ENCODE results near the gene XYLT1.

DNA sequence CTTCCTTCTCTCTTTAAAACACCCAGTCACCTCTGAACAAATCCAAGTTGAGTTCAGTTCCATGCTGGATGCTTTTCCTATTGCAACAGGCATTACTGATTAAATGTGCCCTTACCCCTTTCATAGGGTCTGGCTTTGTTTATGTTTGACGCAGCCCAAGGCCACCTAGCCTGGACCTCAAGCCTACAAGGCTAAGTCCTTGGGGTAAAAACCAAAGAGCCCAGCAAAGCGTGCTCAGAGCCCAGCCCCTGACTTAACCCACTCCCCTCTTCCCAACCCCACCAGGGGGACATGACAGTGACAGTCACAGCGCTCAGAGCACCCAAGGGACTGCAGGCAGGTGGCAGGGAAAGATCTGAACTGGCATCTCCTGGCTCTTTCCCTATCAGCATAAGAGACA lies 200.6 kb downstream of the XYLT1 start:
- no peak for TF ChIP-seq EZH2 (IDR thresholded peaks at IDR 0.05; ENCODE audit: low read depth, low read length, severe bottlenecking)
- TF ChIP-seq PHF8 (conservative IDR thresholded peaks at IDR 0.05; ENCODE audit: low read depth, low read length): no peak
- TF ChIP-seq, protein P1, sequence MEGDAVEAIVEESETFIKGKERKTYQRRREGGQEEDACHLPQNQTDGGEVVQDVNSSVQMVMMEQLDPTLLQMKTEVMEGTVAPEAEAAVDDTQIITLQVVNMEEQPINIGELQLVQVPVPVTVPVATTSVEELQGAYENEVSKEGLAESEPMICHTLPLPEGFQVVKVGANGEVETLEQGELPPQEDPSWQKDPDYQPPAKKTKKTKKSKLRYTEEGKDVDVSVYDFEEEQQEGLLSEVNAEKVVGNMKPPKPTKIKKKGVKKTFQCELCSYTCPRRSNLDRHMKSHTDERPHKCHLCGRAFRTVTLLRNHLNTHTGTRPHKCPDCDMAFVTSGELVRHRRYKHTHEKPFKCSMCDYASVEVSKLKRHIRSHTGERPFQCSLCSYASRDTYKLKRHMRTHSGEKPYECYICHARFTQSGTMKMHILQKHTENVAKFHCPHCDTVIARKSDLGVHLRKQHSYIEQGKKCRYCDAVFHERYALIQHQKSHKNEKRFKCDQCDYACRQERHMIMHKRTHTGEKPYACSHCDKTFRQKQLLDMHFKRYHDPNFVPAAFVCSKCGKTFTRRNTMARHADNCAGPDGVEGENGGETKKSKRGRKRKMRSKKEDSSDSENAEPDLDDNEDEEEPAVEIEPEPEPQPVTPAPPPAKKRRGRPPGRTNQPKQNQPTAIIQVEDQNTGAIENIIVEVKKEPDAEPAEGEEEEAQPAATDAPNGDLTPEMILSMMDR (IDR thresholded peaks at IDR 0.05; ENCODE audit: control extremely low read depth in 1 of 3, insufficient read depth in 1 of 3, low read depth in 1 of 3, low read length in 3 of 3): no peak
- no peak for TF ChIP-seq POLR2AphosphoS5 (IDR thresholded peaks at IDR 0.05; ENCODE audit: low read depth, low read length)
- TF ChIP-seq POLR2A (IDR thresholded peaks at IDR 0.05; ENCODE audit: control extremely low read depth in 1 of 2, low read depth in 2 of 2, low read length in 2 of 2): no peak
- TF ChIP-seq SIN3A (conservative IDR thresholded peaks at IDR 0.05 in 1 of 2, IDR thresholded peaks at IDR 0.05 in 1 of 2; ENCODE audit: low read depth in 1 of 2, low read length in 2 of 2): no peak
- TF ChIP-seq RXRA (IDR thresholded peaks at IDR 0.05; ENCODE audit: insufficient read depth, low read depth, low read length): no peak
- no peak for TF ChIP-seq EP300 (IDR thresholded peaks at IDR 0.05; ENCODE audit: borderline replicate concordance in 1 of 2, low read depth in 2 of 2, low read length in 2 of 2)
- TF ChIP-seq MAX (IDR thresholded peaks at IDR 0.05): no peak
- TF ChIP-seq TEAD4 (IDR thresholded peaks at IDR 0.05; ENCODE audit: low read depth, low read length): no peak
- no peak for TF ChIP-seq FOSL1 (IDR thresholded peaks at IDR 0.05; ENCODE audit: insufficient read depth, low read depth, low read length)

Data from H1 (cell line).